Chondrocyte (in vitro differentiated cells): Measurements from ENCODE around the gene CABLES1. TPM values are rescaled to one million over a fixed set of nuclear protein-coding genes. Genes with fewer than 3 reads are reported as not detected.
"Not testable (repeated sequence)": the region's sequence is repeated elsewhere in the genome, so short reads cannot be mapped to it uniquely, and the experiment has no call there.

Experiments
- DNase-seq: peaks from one replicate; pipeline ENCODE4 v3.0.0; 2021; ENCODE audit warnings: mixed read lengths, low spot score
- H3K27ac Mint-ChIP-seq: one replicate; pipeline ENCODE4 v1.8.0; 2021; ENCODE audit warnings: mild to moderate bottlenecking, moderate library complexity, mixed read lengths; ENCODE audit not compliant: unreplicated experiment
- H3K27me3 Mint-ChIP-seq: 2 replicates; pipeline ENCODE4 v1.8.0; 2021; ENCODE audit warnings: low read depth, mixed read lengths
- H3K36me3 Mint-ChIP-seq: 2 replicates; pipeline ENCODE4 v1.8.0; 2021; ENCODE audit warnings: low read depth, mixed read lengths
- H3K4me1 Mint-ChIP-seq: 2 replicates; pipeline ENCODE4 v1.8.0; 2021; ENCODE audit warnings: low read depth, mild to moderate bottlenecking, mixed read lengths
- H3K4me3 Mint-ChIP-seq: one replicate; pipeline ENCODE4 v1.8.0; 2021; ENCODE audit warnings: mild to moderate bottlenecking, moderate library complexity, mixed read lengths; ENCODE audit not compliant: unreplicated experiment
- H3K9me3 Mint-ChIP-seq: 2 replicates; pipeline ENCODE4 v1.8.0; 2021; ENCODE audit warnings: low read depth, mixed read lengths
- total RNA-seq: library from RNA; stranded (reverse); gene quantifications from 3 replicates; pipeline ENCODE4 v1.2.1, GENCODE V29; 2021
- TF ChIP-seq, protein P1 (sequence below): fragments of 200-600 bp; sonication (generic); IDR thresholded peaks from 2 replicates; pipeline ENCODE4 v1.5.0; 2021; ENCODE audit warnings: antibody characterized with exemption, mild to moderate bottlenecking, moderate library complexity

CABLES1 gene
- total RNA-seq, 1 donor from 2014 or later = 29.3 TPM

DNA sequence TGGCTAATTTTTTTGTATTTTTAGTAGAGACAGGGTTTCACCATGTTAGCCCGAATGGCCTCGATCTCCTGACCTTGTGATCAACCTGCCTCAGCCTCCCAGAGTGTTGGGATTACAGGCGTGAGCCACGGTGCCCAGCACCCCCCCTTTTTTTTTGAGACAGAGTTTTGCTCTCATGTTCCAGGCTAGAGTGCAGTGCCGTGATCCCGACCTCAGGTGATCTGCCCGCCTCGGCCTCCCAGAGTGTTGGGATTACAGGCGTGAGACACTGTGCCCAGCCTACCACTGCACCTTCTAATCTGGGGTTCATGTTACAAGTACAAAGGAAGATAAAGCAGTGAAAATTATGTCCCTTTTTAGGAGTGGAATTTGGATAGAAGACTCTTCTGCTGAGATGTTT is 41.5 kb upstream of the CABLES1 start:
- H3K36me3 Mint-ChIP-seq = no peaks in the 10 kb centered on the region
- no peaks in the 10 kb centered on the region for H3K27me3 Mint-ChIP-seq
- no peaks in the 10 kb centered on the region for H3K9me3 Mint-ChIP-seq
- H3K27ac Mint-ChIP-seq = no peak overlapping the region
- TF ChIP-seq, protein P1, sequence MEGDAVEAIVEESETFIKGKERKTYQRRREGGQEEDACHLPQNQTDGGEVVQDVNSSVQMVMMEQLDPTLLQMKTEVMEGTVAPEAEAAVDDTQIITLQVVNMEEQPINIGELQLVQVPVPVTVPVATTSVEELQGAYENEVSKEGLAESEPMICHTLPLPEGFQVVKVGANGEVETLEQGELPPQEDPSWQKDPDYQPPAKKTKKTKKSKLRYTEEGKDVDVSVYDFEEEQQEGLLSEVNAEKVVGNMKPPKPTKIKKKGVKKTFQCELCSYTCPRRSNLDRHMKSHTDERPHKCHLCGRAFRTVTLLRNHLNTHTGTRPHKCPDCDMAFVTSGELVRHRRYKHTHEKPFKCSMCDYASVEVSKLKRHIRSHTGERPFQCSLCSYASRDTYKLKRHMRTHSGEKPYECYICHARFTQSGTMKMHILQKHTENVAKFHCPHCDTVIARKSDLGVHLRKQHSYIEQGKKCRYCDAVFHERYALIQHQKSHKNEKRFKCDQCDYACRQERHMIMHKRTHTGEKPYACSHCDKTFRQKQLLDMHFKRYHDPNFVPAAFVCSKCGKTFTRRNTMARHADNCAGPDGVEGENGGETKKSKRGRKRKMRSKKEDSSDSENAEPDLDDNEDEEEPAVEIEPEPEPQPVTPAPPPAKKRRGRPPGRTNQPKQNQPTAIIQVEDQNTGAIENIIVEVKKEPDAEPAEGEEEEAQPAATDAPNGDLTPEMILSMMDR = no peak
- H3K4me3 Mint-ChIP-seq = no peak overlapping the region
- peaks cover 13% of the 10 kb centered on the region for H3K4me1 Mint-ChIP-seq
- DNase-seq = no peak

GRCh38 chr18:23094411-23095190 is 40.7 kb upstream of the CABLES1 start:
- H3K27me3 Mint-ChIP-seq = no peaks in the 10 kb centered on the region
- H3K36me3 Mint-ChIP-seq = no peaks in the 10 kb centered on the region
- no peak overlapping the region for H3K4me3 Mint-ChIP-seq
- H3K4me1 Mint-ChIP-seq = peaks cover 14% of the 10 kb centered on the region
- DNase-seq = no peak
- H3K27ac Mint-ChIP-seq = no peak overlapping the region
- no peaks in the 10 kb centered on the region for H3K9me3 Mint-ChIP-seq
- TF ChIP-seq, protein P1 = no peak

DNA sequence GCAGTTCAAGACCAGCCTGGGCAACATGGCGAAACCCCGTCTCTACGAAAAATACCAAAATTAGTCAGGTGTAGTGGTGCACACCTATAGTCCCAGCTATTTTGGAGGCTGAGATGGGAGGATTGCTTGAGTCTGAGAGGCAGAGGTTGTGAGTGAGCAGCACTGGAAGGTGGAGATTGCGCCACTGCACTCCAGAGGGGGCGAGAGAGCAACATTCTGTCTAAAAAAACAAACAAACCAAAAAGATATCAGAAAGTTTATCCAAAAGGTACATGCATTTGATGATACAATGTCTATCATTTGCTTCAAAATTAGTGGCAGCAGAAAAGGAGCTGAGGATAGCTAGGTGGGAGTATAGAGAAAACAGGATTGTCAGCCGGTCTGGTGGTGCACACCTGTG is 39.8 kb upstream of the CABLES1 start:
- Mint-ChIP-seq H3K9me3 (no peaks in the 10 kb centered on the region), H3K36me3 (no peaks in the 10 kb centered on the region), H3K27ac (no peak overlapping the region), H3K4me1 (peaks cover 10% of the 10 kb centered on the region), H3K4me3 (no peak overlapping the region), H3K27me3 (no peaks in the 10 kb centered on the region)
- TF ChIP-seq, protein P1 = peak; percentile 26
- DNase-seq = no peak

GRCh38 chr18:23097016-23097415 is 38.3 kb upstream of the CABLES1 start:
- H3K9me3 Mint-ChIP-seq, H3K27me3 Mint-ChIP-seq, H3K4me1 Mint-ChIP-seq, H3K36me3 Mint-ChIP-seq, H3K4me3 Mint-ChIP-seq, DNase-seq, H3K27ac Mint-ChIP-seq: not testable (repeated sequence)

- Mint-ChIP-seq H3K27ac (no peak overlapping the region), H3K9me3 (no peaks in the 10 kb centered on the region), H3K27me3 (no peaks in the 10 kb centered on the region), H3K4me1 (peaks cover 3% of the 10 kb centered on the region), H3K4me3 (no peak overlapping the region), H3K36me3 (no peaks in the 10 kb centered on the region)
- TF ChIP-seq, protein P1 = no peak
- DNase-seq = peak; percentile 39
Measured at GRCh38 chr18:23099621-23100020, 35.7 kb upstream of the CABLES1 start.
